GM19463 (cell line): ENCODE data around the gene MYRFL.
"Not testable (repeated sequence)": the region's sequence is repeated elsewhere in the genome, so short reads cannot be mapped to it uniquely, and the experiment has no call there.

ENCODE experiments used
- ATAC-seq: cut with Tn5 transposase; IDR thresholded peaks from one replicate; pipeline ENCODE4 v1.9.1; 2021; ENCODE audit warnings: mild to moderate bottlenecking, moderate library complexity; ENCODE audit not compliant: unreplicated experiment

MYRFL gene

GRCh38 chr12:69824966-69825560 lies at the start of gene MYRFL:
Gene MYRFL, plus strand, starts transcription at chr12:69825227. Its CDS starts 291 bp downstream, at chr12:69825518.
- no peak for ATAC-seq

- no peak for ATAC-seq
Measured at GRCh38 chr12:69779928-69780327, 45.1 kb upstream of the MYRFL start.

- ATAC-seq = no peak
Measured at GRCh38 chr12:69783365-69783764, 41.7 kb upstream of the MYRFL start.

GRCh38 chr12:69789351-69789750 lies 35.7 kb upstream of the MYRFL start:
- ATAC-seq = no peak

GRCh38 chr12:69792533-69792932 lies 32.5 kb upstream of the MYRFL start:
- ATAC-seq = no peak

- not testable (repeated sequence) for ATAC-seq
Measured at GRCh38 chr12:69807101-69807897, 17.7 kb upstream of the MYRFL start.

GRCh38 chr12:69810870-69811498 lies 14.0 kb upstream of the MYRFL start:
- no peak for ATAC-seq

- no peak for ATAC-seq
Measured at GRCh38 chr12:69816082-69816481, 8.9 kb upstream of the MYRFL start.

- no peak for ATAC-seq
Measured at GRCh38 chr12:69821032-69821455, 4.0 kb upstream of the MYRFL start.

GRCh38 chr12:69821456-69822159 lies 3.4 kb upstream of the MYRFL start:
- no peak for ATAC-seq

- ATAC-seq = no peak
Measured at GRCh38 chr12:69822201-69822860, 2.7 kb upstream of the MYRFL start.

- no peak for ATAC-seq
Measured at GRCh38 chr12:69824028-69824427, 999 bp upstream of the MYRFL start.

GRCh38 chr12:69828897-69829296 lies 3.9 kb downstream of the MYRFL start:
- no peak for ATAC-seq

GRCh38 chr12:69833696-69834095 lies 8.7 kb downstream of the MYRFL start:
- ATAC-seq = no peak

GRCh38 chr12:69834147-69834546 lies 9.1 kb downstream of the MYRFL start:
- no peak for ATAC-seq

GRCh38 chr12:69834576-69834975 lies 9.5 kb downstream of the MYRFL start:
- ATAC-seq = no peak

- no peak for ATAC-seq
Measured at GRCh38 chr12:69835081-69835480, 10.1 kb downstream of the MYRFL start.

- no peak for ATAC-seq
Measured at GRCh38 chr12:69836015-69836414, 11.0 kb downstream of the MYRFL start.

- no peak for ATAC-seq
Measured at GRCh38 chr12:69837191-69837590, 12.2 kb downstream of the MYRFL start.

GRCh38 chr12:69837657-69838415 lies 12.8 kb downstream of the MYRFL start:
- no peak for ATAC-seq
